Measurements from ENCODE around the gene GNAT2.

The GNAT2 gene

GRCh38 chr1:109641861-109642260, 22.4 kb upstream of the GNAT2 start:
- DNase-seq: no peak

- DNase-seq: no peak
These were observed 21.8 kb upstream of the GNAT2 start for GRCh38 chr1:109641078-109641740.

GRCh38 chr1:109640285-109640865, 21.0 kb upstream of the GNAT2 start:
- DNase-seq: peak in 1 of 2 experiments; percentile 34

GRCh38 chr1:109639841-109640184, 20.4 kb upstream of the GNAT2 start:
- DNase-seq: no peak

GRCh38 chr1:109639063-109639840, 19.8 kb upstream of the GNAT2 start:
- no peak for DNase-seq

GRCh38 chr1:109637446-109637845, 18.0 kb upstream of the GNAT2 start:
- no peak for DNase-seq

GRCh38 chr1:109636201-109636952, 17.0 kb upstream of the GNAT2 start:
- DNase-seq: no peak

DNA sequence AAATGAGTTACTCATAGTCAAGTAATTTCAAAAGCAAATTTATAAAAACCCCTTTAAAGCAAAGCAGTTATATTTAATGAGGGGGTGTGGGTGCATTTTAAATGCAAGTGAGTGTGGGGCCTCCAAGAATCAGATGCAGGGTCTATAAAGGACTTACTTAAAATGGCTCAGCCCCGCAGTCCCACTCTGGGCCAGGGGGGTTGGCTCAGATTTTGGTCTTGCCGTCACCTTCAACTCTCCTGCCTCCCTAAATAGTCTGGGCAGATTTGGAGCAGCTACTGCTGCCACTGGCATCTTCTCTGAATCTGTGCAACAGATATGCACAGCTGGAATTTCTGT, 16.4 kb upstream of the GNAT2 start:
- no peak for DNase-seq

- DNase-seq: no peak
These were observed 15.6 kb upstream of the GNAT2 start for GRCh38 chr1:109634771-109635750.

GRCh38 chr1:109634292-109634691, 14.9 kb upstream of the GNAT2 start:
- no peak for DNase-seq

GRCh38 chr1:109632671-109633346, 13.4 kb upstream of the GNAT2 start:
- no peak for DNase-seq

GRCh38 chr1:109631513-109632505, 12.4 kb upstream of the GNAT2 start:
- no peak for DNase-seq

DNA sequence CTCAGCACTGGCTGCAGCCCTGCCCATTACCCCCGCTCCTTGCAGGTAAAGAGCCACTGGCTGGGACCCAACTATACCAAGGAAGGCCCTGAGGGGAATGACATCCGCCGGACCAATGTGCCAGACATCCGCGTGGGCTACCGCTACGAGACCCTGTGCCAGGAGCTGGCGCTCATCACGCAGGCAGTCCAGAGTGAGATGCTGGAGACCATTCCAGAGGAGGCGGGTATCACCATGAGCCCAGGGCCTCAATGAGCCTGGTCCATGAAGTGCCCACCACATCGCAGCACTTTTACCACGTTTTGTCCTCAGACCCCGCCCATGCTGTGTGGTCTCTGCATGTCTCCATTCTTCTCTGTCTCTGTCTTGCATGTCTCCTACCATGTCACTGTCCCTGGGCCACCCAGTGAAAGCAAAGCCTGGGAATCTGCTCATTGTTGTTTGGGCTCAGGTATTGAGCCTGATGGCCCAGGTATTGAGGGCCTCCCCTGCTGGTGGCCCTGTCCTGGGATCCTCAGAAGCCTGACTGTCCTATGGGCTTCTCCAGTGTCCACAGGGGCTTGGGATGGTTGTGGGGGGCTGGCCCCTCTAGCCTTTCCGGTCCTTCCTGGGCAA, 11.6 kb upstream of the GNAT2 start:
- no peak for DNase-seq

GRCh38 chr1:109630081-109630897, 10.9 kb upstream of the GNAT2 start:
- DNase-seq: no peak

GRCh38 chr1:109629372-109630030, 10.1 kb upstream of the GNAT2 start:
- DNase-seq: no peak

DNA sequence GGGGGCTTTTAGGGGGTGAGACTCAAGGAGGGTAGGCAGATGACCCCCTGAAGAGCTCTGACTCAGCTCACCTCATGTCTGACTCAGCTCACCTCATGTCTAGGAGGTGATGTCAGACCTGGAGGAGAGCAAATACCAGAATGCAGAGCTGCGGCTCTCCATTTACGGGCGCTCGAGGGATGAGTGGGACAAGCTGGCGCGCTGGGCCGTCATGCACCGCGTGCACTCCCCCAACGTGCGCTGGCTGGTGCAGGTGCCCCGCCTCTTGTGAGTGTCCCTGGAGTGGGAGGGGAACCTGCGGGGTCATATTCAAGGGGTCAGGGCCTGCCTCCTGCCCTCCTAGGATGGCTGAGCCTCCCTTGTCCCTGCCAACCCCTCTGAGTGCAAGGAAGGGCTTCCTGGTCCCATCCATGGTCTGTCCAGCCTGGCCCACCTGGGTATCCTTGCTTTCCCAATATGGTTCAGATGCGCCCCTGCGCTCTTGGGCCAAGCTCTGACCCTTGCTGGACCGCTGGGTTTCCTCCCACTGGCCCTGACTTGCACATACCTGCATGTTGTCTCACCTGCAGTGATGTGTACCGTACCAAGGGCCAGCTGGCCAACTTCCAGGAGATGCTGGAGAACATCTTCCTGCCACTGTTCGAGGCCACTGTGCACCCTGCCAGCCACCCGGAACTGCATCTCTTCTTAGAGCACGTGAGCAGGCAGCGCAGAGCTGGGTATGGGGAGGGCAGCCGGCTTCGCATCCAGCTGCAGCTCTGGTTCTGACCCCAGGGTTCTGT, 9.3 kb upstream of the GNAT2 start:
- DNase-seq: no peak

DNA sequence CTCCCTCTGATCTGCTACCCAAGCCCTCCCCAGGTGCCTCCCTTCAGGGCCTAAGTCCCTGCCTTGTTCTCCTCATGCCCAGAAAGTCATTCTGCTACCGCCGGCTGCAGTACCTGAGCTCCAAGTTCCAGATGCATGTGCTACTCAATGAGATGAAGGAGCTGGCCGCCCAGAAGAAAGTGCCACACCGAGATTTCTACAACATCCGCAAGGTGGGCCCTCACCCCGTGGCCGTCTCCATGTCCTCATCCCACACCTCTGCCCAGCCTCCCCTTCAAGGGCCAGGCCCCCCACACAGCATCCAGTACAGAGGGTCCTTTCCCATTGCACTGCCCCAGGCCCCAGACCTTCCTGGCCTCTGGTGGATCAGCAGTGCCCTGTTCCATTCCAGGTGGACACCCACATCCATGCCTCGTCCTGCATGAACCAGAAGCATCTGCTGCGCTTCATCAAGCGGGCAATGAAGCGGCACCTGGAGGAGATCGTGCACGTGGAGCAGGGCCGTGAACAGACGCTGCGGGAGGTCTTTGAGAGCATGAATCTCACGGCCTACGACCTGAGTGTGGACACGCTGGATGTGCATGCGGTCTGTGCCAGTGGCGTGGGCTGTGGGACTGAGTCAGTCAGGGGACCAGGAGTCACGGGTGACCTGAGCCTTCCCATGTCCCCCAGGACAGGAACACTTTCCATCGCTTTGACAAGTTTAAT, 8.4 kb upstream of the GNAT2 start:
- no peak for DNase-seq
